K562 (cell line): ENCODE data around the gene SAP30BP. TPM values are rescaled to one million over a fixed set of nuclear protein-coding genes. Genes with fewer than 3 reads are reported as not detected.

ENCODE experiments used
- ATAC-seq: fragments of 200-7000 bp; cut with Tn5 transposase; 3 replicates; pipeline ENCODE4 v1.9.1; 2020; ENCODE audit warnings: moderate library complexity
- BruUV-seq: library from RNA; stranded (reverse); fragments of 400-500 nt; replicated peaks from 2 replicates; lab custom pipeline; 2021; lab: Mats Ljungman, UMichigan
- CTCF ChIA-PET: fragments of 300-600 bp; formaldehyde crosslinking; extraction: SDS; loops from one replicate; lab custom pipeline; 2021; ENCODE audit warnings: low intra/inter-chr PET ratio; lab: Yijun Ruan, JAX
- POLR2A ChIA-PET: fragments of 300-600, 350-650 bp; sonication (Branson Sonifier 250); formaldehyde crosslinking; extraction: SDS; loops from one replicate; lab custom pipeline; 2021; ENCODE audit warnings: antibody characterized with exemption, inconsistent platforms; lab: Yijun Ruan, JAX
- DNase-seq, 4 experiments: peaks; one replicate each; pipeline versions ENCODE4 v3.0.0 to v3.0.0-alpha.2; 2011 to 2018; ENCODE audit warnings: low spot score in 3 of 4, mixed read lengths in 3 of 4; ENCODE audit errors: extremely low read depth in 1 of 4
- FAIRE-seq: peaks from 2 replicates; lab custom pipeline; 2011; peaks lifted over from hg19 to GRCh38; lab: Jason Lieb, UNC
- H2AFZ ChIP-seq: 2 replicates; pipeline ENCODE4 v1.6.0; 2011; ENCODE audit warnings: low read depth, low read length, control low read depth, inconsistent platforms
- H3K27ac ChIP-seq: fragments of 200-600 bp; 3 replicates; pipeline ENCODE4 v1.8.0; 2011; ENCODE audit warnings: low read depth, mild to moderate bottlenecking, control low read depth, inconsistent platforms, low read length, moderate library complexity, mixed read lengths; ENCODE audit errors: extremely low read depth
- H3K27me3 ChIP-seq, 2 experiments: fragments of 300-600 bp in 1 of 2; 2 replicates in 1 of 2; 3 replicates in 1 of 2; pipeline versions ENCODE4 v1.6.0 to v1.8.0; 2011; ENCODE audit warnings: inconsistent platforms in 2 of 2, low read length in 2 of 2, mild to moderate bottlenecking in 1 of 2, mixed read lengths in 1 of 2, moderate library complexity in 1 of 2; ENCODE audit not compliant: control insufficient read depth in 2 of 2, insufficient read depth in 2 of 2
- H3K36me3 ChIP-seq: fragments of 300-600 bp; 3 replicates; pipeline ENCODE4 v1.8.0; 2011; ENCODE audit warnings: mild to moderate bottlenecking, low read length, inconsistent platforms; ENCODE audit not compliant: control insufficient read depth, insufficient read depth
- H3K4me1 ChIP-seq, 2 experiments: fragments of 200-600 bp in 1 of 2; replicated peaks in 1 of 2; 2 replicates in 1 of 2; 3 replicates in 1 of 2; pipeline versions ENCODE4 v1.5.1 to v1.8.0; 2011; ENCODE audit warnings: inconsistent platforms in 2 of 2, low read length in 2 of 2, mild to moderate bottlenecking in 1 of 2, mixed read lengths in 1 of 2, moderate library complexity in 1 of 2; ENCODE audit not compliant: control insufficient read depth in 2 of 2, insufficient read depth in 2 of 2
- H3K4me2 ChIP-seq: 2 replicates; pipeline ENCODE4 v1.6.1; 2011; ENCODE audit warnings: low read length, control low read depth, inconsistent platforms, mixed read lengths; ENCODE audit not compliant: insufficient read depth
- H3K4me3 ChIP-seq: fragments of 200-600 bp; sonication (generic), shearing (Covaris generic); 2 replicates; pipeline ENCODE4 v1.5.1; 2016; ENCODE audit warnings: control low read depth, inconsistent platforms
- H3K79me2 ChIP-seq: fragments of 200-600 bp; 3 replicates; pipeline ENCODE4 v1.8.0; 2011; ENCODE audit warnings: low read length, inconsistent platforms; ENCODE audit not compliant: control insufficient read depth, insufficient read depth
- H3K9ac ChIP-seq, 2 experiments: 2 replicates each; pipeline versions ENCODE4 v1.6.0 to v1.6.1; 2011; ENCODE audit warnings: low read depth in 2 of 2, low read length in 2 of 2, control low read depth in 1 of 2, inconsistent platforms in 1 of 2, mild to moderate bottlenecking in 1 of 2, mixed read lengths in 1 of 2; ENCODE audit not compliant: insufficient read depth in 1 of 2
- H3K9me1 ChIP-seq: one replicate; pipeline ENCODE4 v1.6.0; 2011; ENCODE audit warnings: inconsistent platforms, mild to moderate bottlenecking, low read length, moderate library complexity; ENCODE audit not compliant: control insufficient read depth, insufficient read depth
- H3K9me3 ChIP-seq: replicated peaks from 2 replicates; pipeline ENCODE4 v1.5.1; 2011; ENCODE audit warnings: low read depth, low read length, inconsistent platforms; ENCODE audit not compliant: control insufficient read depth, insufficient read depth
- H4K20me1 ChIP-seq: replicated peaks from 2 replicates; pipeline ENCODE4 v1.6.1; 2011; ENCODE audit warnings: low read length, inconsistent platforms, mixed read lengths; ENCODE audit not compliant: control insufficient read depth, insufficient read depth
- CCNT2 ChIP-seq: IDR thresholded peaks from 2 replicates; pipeline ENCODE4 v1.6.1; 2011; ENCODE audit warnings: borderline replicate concordance, low read depth, mild to moderate bottlenecking, moderate library complexity, mixed read lengths, low read length; ENCODE audit not compliant: insufficient read length; ENCODE audit errors: extremely low read depth
- HMGN3 ChIP-seq: IDR thresholded peaks from 2 replicates; pipeline ENCODE4 v1.6.1; 2011; ENCODE audit warnings: borderline replicate concordance, low read depth, mild to moderate bottlenecking, mixed read lengths, low read length; ENCODE audit not compliant: insufficient read length; ENCODE audit errors: extremely low read depth
- KDM1A ChIP-seq, 2 experiments: fragments of 450-650 bp; IDR thresholded peaks; 2 replicates each; pipeline ENCODE4 v1.6.1; 2016; ENCODE audit warnings: mild to moderate bottlenecking in 2 of 2
- MTF1 ChIP-seq: fragments of 250-450 bp; sonication (Bioruptor Pico); IDR thresholded peaks from 2 replicates; pipeline ENCODE4 v1.9.0; 2021; ENCODE audit warnings: moderate library complexity, mild to moderate bottlenecking, inconsistent platforms, borderline replicate concordance
- SAFB ChIP-seq: fragments of 200-400 bp; formaldehyde crosslinking; IDR thresholded peaks from 2 replicates; pipeline ENCODE4 v1.6.1; 2017; ENCODE audit warnings: low read depth, low read length, borderline replicate concordance
- SMAD2 ChIP-seq: fragments of 150-350 bp; IDR thresholded peaks from 2 replicates; pipeline ENCODE4 v1.6.1; 2014; ENCODE audit warnings: low read depth, mild to moderate bottlenecking, low read length
- STAT5B ChIP-seq: fragments of 250-450 bp; sonication (Bioruptor Pico); IDR thresholded peaks from 2 replicates; pipeline ENCODE4 v1.8.0; 2021; ENCODE audit warnings: mild to moderate bottlenecking, inconsistent platforms
- ZNF143 ChIP-seq: sonication (generic); formaldehyde crosslinking; IDR thresholded peaks from 2 replicates; pipeline ENCODE4 v1.9.0; 2022; ENCODE audit warnings: mild to moderate bottlenecking, missing genetic modification reagents
- ZNF165 ChIP-seq: fragments of 250-450 bp; sonication (Bioruptor Pico); IDR thresholded peaks from 2 replicates; pipeline ENCODE4 v1.4.0; 2020; ENCODE audit warnings: borderline replicate concordance
- ZNF197 ChIP-seq: fragments of 200-800 bp; sonication (Bioruptor generic); IDR thresholded peaks from 2 replicates; pipeline ENCODE4 v1.6.1; 2016; ENCODE audit warnings: low read depth, missing genetic modification characterization, missing compliant biosample characterization
- whole genome bisulfite sequencing: fragments of 100-300 bp; shearing (Covaris generic); methylation state at CpG from one replicate; pipeline ENCODE4 v1.1.6; 2016; ENCODE audit warnings: low coverage, mixed read lengths; ENCODE audit not compliant: insufficient coverage; ENCODE audit errors: missing lambda C conversion rate; 5-methylcytosine and 5-hydroxymethylcytosine counted together
- in situ Hi-C: fragments of 300-500 bp; cut with MboI; formaldehyde crosslinking; loops from 4 replicates; pipeline ENCODE4 v1.15.0; 2018; ENCODE audit warnings: inconsistent platforms, mixed read lengths
- intact Hi-C: fragments of 100-400 bp; cut with micrococcal nuclease; formaldehyde crosslinking; loops from 2 replicates; pipeline ENCODE4 v1.14.2; 2022
- polyA plus RNA-seq, 8 experiments: library from polyadenylated mRNA; depleted of rRNA in 4 of 8; stranded (reverse) in 5 of 8; unstranded in 3 of 8; fragments of >200 nt; fragmentation: Nextera tagmentation in 2 of 8; fragmentation: Illumina TruSeq in 1 of 8; extraction: Ambion mirVana in 2 of 8; extraction: Trizol in 1 of 8; gene quantifications; 2 replicates each; pipeline versions ENCODE4 v1.2.1 to v1.2.3, GENCODE V29; 2011 to 2014; ENCODE audit warnings: inconsistent platforms in 1 of 8, missing spikeins in 1 of 8
- total RNA-seq, 7 experiments: library from RNA; depleted of rRNA in 6 of 7; stranded (reverse); fragments of >200 nt in 6 of 7; fragmentation: Illumina TruSeq in 2 of 7; extraction: Trizol in 2 of 7; gene quantifications; 2 replicates each; pipeline versions ENCODE4 v1.2.1 to v1.2.3, GENCODE V29; 2011 to 2021; ENCODE audit warnings: low replicate concordance in 1 of 7
- TF ChIP-seq, protein P1 (sequence below): sonication (generic); formaldehyde crosslinking; IDR thresholded peaks from 2 replicates; pipeline ENCODE4 v1.8.0; 2022; ENCODE audit warnings: missing genetic modification reagents, mild to moderate bottlenecking, borderline replicate concordance
- TF ChIP-seq, protein P2 (sequence below): fragments of 200-800 bp; sonication (Bioruptor generic); IDR thresholded peaks from 2 replicates; pipeline ENCODE4 v1.6.1; 2017; ENCODE audit warnings: missing genetic modification characterization, missing compliant biosample characterization
- TF ChIP-seq, protein P3 (sequence below): fragments of 250-450 bp; sonication (Bioruptor Pico); IDR thresholded peaks from 2 replicates; pipeline ENCODE4 v1.5.0; 2020; ENCODE audit warnings: mild to moderate bottlenecking, borderline replicate concordance

SAP30BP gene
- total and polyA plus RNA-seq, 9 of the 15 experiments (the other 6 are each of a cell fraction or from before 2014, with no cell fraction given), result 45.3 to 154 (median 71.7) TPM

DNA sequence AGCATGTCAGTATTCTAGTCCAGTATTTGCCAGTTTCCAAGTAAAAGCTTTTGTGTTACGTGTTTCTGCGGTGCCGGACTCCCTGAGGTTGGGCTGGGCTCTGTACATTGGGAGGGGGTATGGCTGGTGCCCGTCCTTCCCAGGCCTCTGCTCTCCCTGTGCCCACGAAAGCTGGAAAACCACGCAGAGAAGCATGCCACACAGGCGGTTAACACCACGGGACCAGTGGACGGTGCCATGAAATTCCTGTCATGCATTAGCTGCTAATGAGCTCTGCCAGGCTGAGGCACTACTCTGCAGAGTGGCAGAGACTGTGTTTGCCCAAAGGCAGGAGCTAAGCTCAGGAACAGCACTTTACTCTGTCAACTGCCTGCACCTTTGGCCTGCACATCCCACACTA lies 25.8 kb upstream of the SAP30BP start:
- POLR2A ChIA-PET, result interaction anchor here (0.6 to 1.7 kb wide), 5 partner anchors 8 to 18 kb away, joined by 3 to 11 read pairs (median 4); partner anchors contain the start of gene SMIM5
- DNase-seq, result no peak
- intact Hi-C loops, result no loop called here
- H2AFZ ChIP-seq, result no peak overlapping the region
- 0 out of 2 replicates have a peak, but pooled peaks cover 6% of the 10 kb centered on the region for H4K20me1 ChIP-seq
- CTCF ChIA-PET, result no interaction called here
- no peak for FAIRE-seq
- no TSS peak for BruUV-seq
- no peak for ATAC-seq
- peak overlapping the region in 1 of 2 experiments; percentile 19; a peak in 2 of 4 replicates for H3K9ac ChIP-seq
- H3K79me2 ChIP-seq, result no peaks in the 10 kb centered on the region
- no peak overlapping the region for H3K4me2 ChIP-seq
- 84% methylated on average over 9 of the region's 9 CpGs for WGBS
- peaks cover 15 to 36% of the 10 kb centered on the region in 2 experiments; a peak in 4 of 5 replicates for H3K4me1 ChIP-seq
- in situ Hi-C loops, result no loop called here
- no peaks in the 10 kb centered on the region for H3K27me3 ChIP-seq
- no peak overlapping the region; the same call in 2 of the 3 replicates for H3K27ac ChIP-seq
- no peaks in the 10 kb centered on the region for H3K9me3 ChIP-seq
- H3K9me1 ChIP-seq, result peaks cover under 1% of the 10 kb centered on the region
- no peak overlapping the region for H3K4me3 ChIP-seq
- TF ChIP-seq, protein P1, sequence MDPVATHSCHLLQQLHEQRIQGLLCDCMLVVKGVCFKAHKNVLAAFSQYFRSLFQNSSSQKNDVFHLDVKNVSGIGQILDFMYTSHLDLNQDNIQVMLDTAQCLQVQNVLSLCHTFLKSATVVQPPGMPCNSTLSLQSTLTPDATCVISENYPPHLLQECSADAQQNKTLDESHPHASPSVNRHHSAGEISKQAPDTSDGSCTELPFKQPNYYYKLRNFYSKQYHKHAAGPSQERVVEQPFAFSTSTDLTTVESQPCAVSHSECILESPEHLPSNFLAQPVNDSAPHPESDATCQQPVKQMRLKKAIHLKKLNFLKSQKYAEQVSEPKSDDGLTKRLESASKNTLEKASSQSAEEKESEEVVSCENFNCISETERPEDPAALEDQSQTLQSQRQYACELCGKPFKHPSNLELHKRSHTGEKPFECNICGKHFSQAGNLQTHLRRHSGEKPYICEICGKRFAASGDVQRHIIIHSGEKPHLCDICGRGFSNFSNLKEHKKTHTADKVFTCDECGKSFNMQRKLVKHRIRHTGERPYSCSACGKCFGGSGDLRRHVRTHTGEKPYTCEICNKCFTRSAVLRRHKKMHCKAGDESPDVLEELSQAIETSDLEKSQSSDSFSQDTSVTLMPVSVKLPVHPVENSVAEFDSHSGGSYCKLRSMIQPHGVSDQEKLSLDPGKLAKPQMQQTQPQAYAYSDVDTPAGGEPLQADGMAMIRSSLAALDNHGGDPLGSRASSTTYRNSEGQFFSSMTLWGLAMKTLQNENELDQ, result no peak
- TF ChIP-seq MTF1 (CRISPR knock-in tag), result no peak
- TF ChIP-seq SAFB, result no peak
- TF ChIP-seq, protein P2, sequence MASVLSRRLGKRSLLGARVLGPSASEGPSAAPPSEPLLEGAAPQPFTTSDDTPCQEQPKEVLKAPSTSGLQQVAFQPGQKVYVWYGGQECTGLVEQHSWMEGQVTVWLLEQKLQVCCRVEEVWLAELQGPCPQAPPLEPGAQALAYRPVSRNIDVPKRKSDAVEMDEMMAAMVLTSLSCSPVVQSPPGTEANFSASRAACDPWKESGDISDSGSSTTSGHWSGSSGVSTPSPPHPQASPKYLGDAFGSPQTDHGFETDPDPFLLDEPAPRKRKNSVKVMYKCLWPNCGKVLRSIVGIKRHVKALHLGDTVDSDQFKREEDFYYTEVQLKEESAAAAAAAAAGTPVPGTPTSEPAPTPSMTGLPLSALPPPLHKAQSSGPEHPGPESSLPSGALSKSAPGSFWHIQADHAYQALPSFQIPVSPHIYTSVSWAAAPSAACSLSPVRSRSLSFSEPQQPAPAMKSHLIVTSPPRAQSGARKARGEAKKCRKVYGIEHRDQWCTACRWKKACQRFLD (CRISPR knock-in tag), result no peak
- TF ChIP-seq, protein P3, sequence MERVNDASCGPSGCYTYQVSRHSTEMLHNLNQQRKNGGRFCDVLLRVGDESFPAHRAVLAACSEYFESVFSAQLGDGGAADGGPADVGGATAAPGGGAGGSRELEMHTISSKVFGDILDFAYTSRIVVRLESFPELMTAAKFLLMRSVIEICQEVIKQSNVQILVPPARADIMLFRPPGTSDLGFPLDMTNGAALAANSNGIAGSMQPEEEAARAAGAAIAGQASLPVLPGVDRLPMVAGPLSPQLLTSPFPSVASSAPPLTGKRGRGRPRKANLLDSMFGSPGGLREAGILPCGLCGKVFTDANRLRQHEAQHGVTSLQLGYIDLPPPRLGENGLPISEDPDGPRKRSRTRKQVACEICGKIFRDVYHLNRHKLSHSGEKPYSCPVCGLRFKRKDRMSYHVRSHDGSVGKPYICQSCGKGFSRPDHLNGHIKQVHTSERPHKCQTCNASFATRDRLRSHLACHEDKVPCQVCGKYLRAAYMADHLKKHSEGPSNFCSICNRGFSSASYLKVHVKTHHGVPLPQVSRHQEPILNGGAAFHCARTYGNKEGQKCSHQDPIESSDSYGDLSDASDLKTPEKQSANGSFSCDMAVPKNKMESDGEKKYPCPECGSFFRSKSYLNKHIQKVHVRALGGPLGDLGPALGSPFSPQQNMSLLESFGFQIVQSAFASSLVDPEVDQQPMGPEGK (CRISPR knock-in tag), result no peak
- no peak for TF ChIP-seq KDM1A (IDR thresholded peaks at IDR 0.05)
- TF ChIP-seq ZNF197 (CRISPR knock-in tag), result no peak
- no peak for TF ChIP-seq SMAD2
- no peak for TF ChIP-seq ZNF143
- TF ChIP-seq CCNT2, result no peak
- no peak for TF ChIP-seq ZNF165 (CRISPR knock-in tag)
- no peak for TF ChIP-seq STAT5B (CRISPR knock-in tag)
- no peak for TF ChIP-seq HMGN3
- H3K36me3 ChIP-seq, result peaks cover 3% of the 10 kb centered on the region; the same call in 1 of the 3 replicates
